Suprapubic skin (tissue), 3 donors: Measurements from ENCODE around the gene EPHA6.

Experiments
- CTCF ChIP-seq, 2 donors: fragments of 200-600 bp in 1 of 2; fragments of 450-650 bp in 1 of 2; sonication (generic) in 1 of 2; IDR thresholded peaks; one replicate each; pipeline ENCODE4 v1.5.1; 2016 to 2019; ENCODE audit warnings: antibody characterized with exemption in 2 of 2, mild to moderate bottlenecking in 1 of 2, moderate library complexity in 1 of 2
- POLR2A ChIP-seq, 2 donors: fragments of 450-650 bp; IDR thresholded peaks; one replicate each; pipeline ENCODE4 v1.6.1; 2017; ENCODE audit warnings: antibody characterized with exemption in 2 of 2, mild to moderate bottlenecking in 2 of 2, moderate library complexity in 2 of 2

- no peak for TF ChIP-seq CTCF (IDR thresholded peaks at IDR 0.05)
- no peak for TF ChIP-seq POLR2A (IDR thresholded peaks at IDR 0.05)
Measured at GRCh38 chr3:97497138-97497537, 682.7 kb downstream of the EPHA6 start.
